Measurements from ENCODE around the gene USP6NL.

The USP6NL gene

GRCh38 chr10:11588873-11589574 lies 22.4 kb downstream of the USP6NL start:
- no peak for DNase-seq

- DNase-seq, result no peak
These were observed 23.7 kb downstream of the USP6NL start for GRCh38 chr10:11587722-11588259.

- DNase-seq, result no peak
These were observed 25.3 kb downstream of the USP6NL start for GRCh38 chr10:11586170-11586569.

GRCh38 chr10:11581213-11581612 lies 30.2 kb downstream of the USP6NL start:
- no peak for DNase-seq

GRCh38 chr10:11579885-11580284 lies 31.6 kb downstream of the USP6NL start:
- DNase-seq, result no peak

- no peak for DNase-seq
These were observed 32.6 kb downstream of the USP6NL start for GRCh38 chr10:11578802-11579255.

- DNase-seq, result no peak
These were observed 35.2 kb downstream of the USP6NL start for GRCh38 chr10:11576092-11576809.

GRCh38 chr10:11573497-11573896 lies 38.0 kb downstream of the USP6NL start:
- DNase-seq, result peak; percentile 2

GRCh38 chr10:11570751-11571150 lies 40.7 kb downstream of the USP6NL start:
- no peak for DNase-seq

GRCh38 chr10:11569471-11569870 lies 42.0 kb downstream of the USP6NL start:
- no peak for DNase-seq

GRCh38 chr10:11568578-11568977 lies 42.9 kb downstream of the USP6NL start:
- DNase-seq, result no peak

- DNase-seq, result no peak
These were observed 46.7 kb downstream of the USP6NL start for GRCh38 chr10:11564741-11565140.

- no peak for DNase-seq
These were observed 47.5 kb downstream of the USP6NL start for GRCh38 chr10:11563936-11564335.

- no peak for DNase-seq
These were observed 48.6 kb downstream of the USP6NL start for GRCh38 chr10:11562888-11563287.

- no peak for DNase-seq
These were observed 51.3 kb downstream of the USP6NL start for GRCh38 chr10:11560076-11560709.

GRCh38 chr10:11557967-11558366 lies 53.5 kb downstream of the USP6NL start:
- DNase-seq, result no peak

GRCh38 chr10:11557513-11557912 lies 53.9 kb downstream of the USP6NL start:
- no peak for DNase-seq

GRCh38 chr10:11555556-11555955 lies 55.9 kb downstream of the USP6NL start:
- no peak for DNase-seq

- DNase-seq, result no peak
These were observed 57.6 kb downstream of the USP6NL start for GRCh38 chr10:11553773-11554381.

GRCh38 chr10:11551916-11552602 lies 59.4 kb downstream of the USP6NL start:
- DNase-seq, result no peak

GRCh38 chr10:11551104-11551503 lies 60.3 kb downstream of the USP6NL start:
- DNase-seq, result no peak

GRCh38 chr10:11548768-11549099 lies 62.7 kb downstream of the USP6NL start:
- no peak for DNase-seq

All from CD4-positive, alpha-beta T cell treated with Interleukin-21 for 1 hour (primary cell).